ENCODE measurements around the gene SUPT20H.

GRCh38 chr13:36965767-36966166, 93.7 kb downstream of the SUPT20H start:
- no peak for TF ChIP-seq SRF (IDR thresholded peaks at IDR 0.05; ENCODE audit: low read depth, low read length)
- no peak for TF ChIP-seq ZSCAN5A (CRISPR knock-in tag; IDR thresholded peaks at IDR 0.05; ENCODE audit: borderline replicate concordance)
- TF ChIP-seq CTCF (CRISPR knock-in tag; IDR thresholded peaks at IDR 0.05), result no peak
- TF ChIP-seq MAZ (IDR thresholded peaks at IDR 0.05; ENCODE audit: borderline replicate concordance, low read depth, low read length), result no peak
- no peak for TF ChIP-seq MAZ (CRISPR knock-in tag; IDR thresholded peaks at IDR 0.05; ENCODE audit: low read depth)
- no peak for TF ChIP-seq JUND (CRISPR knock-in tag; IDR thresholded peaks at IDR 0.05)
- TF ChIP-seq KAT7 (CRISPR knock-in tag; IDR thresholded peaks at IDR 0.05; ENCODE audit: borderline replicate concordance), result no peak
- no peak for TF ChIP-seq KLF16 (CRISPR knock-in tag; IDR thresholded peaks at IDR 0.05)
- no peak for TF ChIP-seq ATF3 (CRISPR knock-in tag; IDR thresholded peaks at IDR 0.05)
- no peak for TF ChIP-seq UBTF (CRISPR knock-in tag; IDR thresholded peaks at IDR 0.05)
- no peak for TF ChIP-seq ZNF761 (CRISPR knock-in tag; conservative IDR thresholded peaks at IDR 0.05)
- TF ChIP-seq ZFX (CRISPR knock-in tag; IDR thresholded peaks at IDR 0.05; ENCODE audit: low read depth), result no peak
- TF ChIP-seq DZIP1 (CRISPR knock-in tag; IDR thresholded peaks at IDR 0.05), result no peak
